Fibroblast of skin of left quadriceps (primary cell): Measurements from ENCODE around the gene CACNA1C.
A peak's percentile ranks its signal among the peaks of the same experiment; 100 is the strongest.
"Not testable (repeated sequence)": the region's sequence is repeated elsewhere in the genome, so short reads cannot be mapped to it uniquely, and the experiment has no call there.

ENCODE experiments used
- DNase-seq, 2 experiments: peaks; one replicate each; pipeline ENCODE4 v3.0.0-alpha.2; 2013; ENCODE audit warnings: low read depth in 2 of 2

Gene CACNA1C

GRCh38 chr12:2112401-2112800 lies 59.6 kb downstream of the CACNA1C start:
- DNase-seq, result no peak

- no peak for DNase-seq
Observed at GRCh38 chr12:2113119-2113912, 60.5 kb downstream of the CACNA1C start.

DNA sequence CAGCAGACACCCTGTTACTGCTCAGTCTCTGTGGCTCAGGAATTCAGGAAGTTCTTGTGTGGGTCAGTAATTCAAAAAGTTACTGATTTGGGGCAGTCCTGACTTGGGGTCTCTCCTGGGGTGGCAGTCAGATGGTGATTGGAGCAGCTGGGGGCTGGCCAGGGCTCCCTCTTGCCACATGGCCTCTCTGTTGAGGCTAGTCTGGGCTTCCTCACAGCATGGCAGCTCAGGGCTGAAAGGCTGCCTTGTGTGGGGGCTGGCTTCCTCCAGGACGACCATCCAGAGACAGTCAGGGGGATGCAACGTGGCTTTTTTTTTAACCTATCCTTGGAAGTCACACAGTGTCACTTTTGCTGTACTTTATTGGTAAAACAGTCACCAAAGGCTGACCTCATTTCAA lies 61.3 kb downstream of the CACNA1C start:
- DNase-seq, result no peak

DNA sequence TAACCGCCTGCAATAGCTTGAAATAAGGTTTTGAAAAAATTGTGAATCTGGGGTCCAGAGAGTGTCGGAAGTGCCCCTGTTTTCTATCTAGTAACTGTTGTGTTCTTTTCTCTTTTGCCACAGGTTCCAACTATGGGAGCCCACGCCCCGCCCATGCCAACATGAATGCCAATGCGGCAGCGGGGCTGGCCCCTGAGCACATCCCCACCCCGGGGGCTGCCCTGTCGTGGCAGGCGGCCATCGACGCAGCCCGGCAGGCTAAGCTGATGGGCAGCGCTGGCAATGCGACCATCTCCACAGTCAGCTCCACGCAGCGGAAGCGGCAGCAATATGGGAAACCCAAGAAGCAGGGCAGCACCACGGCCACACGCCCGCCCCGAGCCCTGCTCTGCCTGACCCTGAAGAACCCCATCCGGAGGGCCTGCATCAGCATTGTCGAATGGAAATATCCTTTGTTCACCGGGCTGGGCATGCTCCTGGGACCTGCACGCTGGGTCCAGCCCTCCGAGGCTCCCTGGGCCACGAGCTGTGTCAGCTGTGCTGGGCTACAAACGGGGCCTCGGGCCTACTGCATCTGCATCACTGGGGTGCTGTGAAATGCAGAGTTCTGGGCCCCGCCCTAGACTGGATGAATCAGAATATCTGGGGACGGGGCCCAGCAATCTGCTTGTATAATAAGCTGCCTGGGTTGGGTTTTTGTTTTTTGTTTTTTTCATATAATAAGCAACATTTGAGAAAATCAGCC lies 62.5 kb downstream of the CACNA1C start:
- DNase-seq, result no peak

GRCh38 chr12:2117541-2117940 lies 64.8 kb downstream of the CACNA1C start:
- DNase-seq, result no peak

DNA sequence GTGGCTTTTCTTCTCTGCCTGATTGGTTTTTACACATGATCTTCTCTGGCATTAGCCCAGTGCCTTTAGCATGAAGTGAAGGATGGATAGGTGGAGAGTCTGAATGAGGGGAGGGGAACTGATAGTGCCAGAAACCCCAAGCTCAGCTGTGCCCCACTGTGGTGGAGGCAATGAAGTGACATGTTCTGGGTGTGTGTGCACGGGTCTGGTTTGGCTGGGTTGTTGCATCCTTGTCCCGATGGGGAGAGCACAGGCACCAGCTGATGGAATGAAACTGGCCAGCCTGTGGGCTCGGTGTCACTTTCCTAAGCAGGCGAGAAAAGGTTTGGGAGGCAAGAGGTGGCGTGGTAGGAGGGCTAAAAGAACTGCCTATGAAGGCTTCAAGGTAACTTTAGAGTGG lies 65.3 kb downstream of the CACNA1C start:
- DNase-seq, result no peak

DNA sequence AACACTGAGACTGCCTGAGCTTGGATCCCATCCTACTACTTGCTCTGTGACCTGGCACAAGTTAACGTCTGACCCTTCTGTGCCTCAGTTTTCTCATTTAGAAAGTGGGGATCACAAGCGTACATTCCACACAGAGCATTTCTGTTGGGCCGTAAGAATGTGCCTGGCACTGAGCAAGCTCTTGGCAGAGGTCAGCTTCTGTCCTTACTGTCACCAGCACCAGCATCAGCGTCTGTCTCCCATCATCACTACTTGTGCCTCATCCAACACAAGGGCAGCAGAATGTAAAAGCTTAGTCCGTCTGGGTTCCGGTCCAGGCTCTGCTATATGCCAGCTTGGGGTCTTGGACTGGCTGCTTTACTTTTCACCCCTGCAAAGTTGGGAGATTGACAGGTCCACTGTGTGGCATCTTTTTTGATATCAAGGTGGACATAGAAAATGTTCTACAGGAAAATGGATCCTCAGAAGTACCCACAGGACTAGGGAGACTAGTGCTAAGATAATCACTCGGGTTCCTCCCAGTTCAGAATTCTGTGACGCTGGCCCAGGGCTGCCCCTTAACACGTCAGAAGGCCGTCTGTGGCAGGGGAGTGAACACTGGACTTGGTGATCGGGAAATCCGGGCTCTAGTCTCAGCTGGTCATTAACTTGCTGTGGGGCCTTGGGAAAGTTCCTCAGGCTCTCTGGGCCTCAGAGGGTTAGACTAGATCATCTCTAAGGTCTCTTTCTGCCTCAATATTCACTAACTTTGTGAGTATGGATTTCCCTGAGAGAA lies 65.9 kb downstream of the CACNA1C start:
- no peak for DNase-seq

DNA sequence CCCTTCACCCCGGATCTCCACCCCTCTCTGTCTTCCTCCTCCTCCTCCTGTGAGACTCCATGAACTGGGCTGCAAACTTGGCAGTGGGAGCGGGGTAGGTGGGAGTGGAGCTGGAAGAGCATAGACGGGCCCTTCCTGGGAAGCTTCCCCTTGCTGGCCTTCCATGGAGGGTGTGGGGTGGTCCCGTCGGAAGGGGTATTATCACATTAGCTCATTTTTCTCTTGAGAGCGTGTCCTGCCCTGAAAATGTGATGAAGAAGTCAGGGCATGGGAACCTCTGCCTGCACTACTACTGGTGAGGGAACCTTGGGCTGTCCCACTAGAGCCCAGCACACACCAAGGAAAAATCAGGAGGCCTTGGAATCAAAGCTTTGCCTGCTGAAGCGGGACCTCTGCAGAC lies 66.5 kb downstream of the CACNA1C start:
- no peak for DNase-seq

- no peak for DNase-seq
Observed at GRCh38 chr12:2120982-2121758, 68.4 kb downstream of the CACNA1C start.

- no peak for DNase-seq
Observed at GRCh38 chr12:2124466-2125023, 71.8 kb downstream of the CACNA1C start.

DNA sequence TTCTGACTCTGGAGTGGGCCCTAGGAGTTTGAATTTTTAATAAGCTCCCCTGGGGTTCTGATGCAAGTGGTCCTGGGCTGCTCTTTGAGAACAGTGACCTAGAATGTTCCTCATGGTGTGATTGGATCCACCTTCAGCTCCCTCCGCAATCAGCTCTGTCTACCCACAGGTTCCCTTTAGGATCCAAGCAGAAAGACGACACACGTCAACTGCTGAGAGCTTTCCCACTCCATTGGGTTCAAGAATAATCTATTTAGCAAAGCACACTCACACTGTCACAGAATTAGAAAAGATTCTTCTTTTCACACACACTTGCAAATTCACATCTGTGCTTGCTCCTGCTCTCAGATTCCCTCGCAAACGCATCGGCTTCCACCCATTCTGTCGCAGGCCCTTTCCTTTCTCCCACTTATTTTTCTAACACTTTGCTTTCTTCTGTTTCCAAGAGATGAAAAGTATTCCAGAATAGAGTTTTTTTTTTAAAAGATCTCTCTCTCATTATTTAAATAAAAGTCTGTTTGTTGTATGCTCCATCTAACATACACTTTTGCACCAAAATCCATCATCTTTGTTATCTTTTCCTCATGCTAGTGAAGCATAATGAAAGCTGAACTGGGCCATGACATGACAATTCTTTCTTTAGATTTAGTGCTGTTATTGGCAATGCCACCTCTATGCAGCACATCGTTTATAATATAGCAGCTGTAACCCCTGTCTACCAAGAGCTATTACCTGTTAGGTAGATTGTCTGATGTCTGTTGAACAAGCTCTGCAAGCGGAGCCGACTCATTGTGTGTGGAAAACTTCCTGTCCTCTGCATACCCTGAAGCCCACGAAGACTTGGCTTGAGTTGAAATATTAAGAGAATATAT lies 73.1 kb downstream of the CACNA1C start:
- DNase-seq, result no peak

DNA sequence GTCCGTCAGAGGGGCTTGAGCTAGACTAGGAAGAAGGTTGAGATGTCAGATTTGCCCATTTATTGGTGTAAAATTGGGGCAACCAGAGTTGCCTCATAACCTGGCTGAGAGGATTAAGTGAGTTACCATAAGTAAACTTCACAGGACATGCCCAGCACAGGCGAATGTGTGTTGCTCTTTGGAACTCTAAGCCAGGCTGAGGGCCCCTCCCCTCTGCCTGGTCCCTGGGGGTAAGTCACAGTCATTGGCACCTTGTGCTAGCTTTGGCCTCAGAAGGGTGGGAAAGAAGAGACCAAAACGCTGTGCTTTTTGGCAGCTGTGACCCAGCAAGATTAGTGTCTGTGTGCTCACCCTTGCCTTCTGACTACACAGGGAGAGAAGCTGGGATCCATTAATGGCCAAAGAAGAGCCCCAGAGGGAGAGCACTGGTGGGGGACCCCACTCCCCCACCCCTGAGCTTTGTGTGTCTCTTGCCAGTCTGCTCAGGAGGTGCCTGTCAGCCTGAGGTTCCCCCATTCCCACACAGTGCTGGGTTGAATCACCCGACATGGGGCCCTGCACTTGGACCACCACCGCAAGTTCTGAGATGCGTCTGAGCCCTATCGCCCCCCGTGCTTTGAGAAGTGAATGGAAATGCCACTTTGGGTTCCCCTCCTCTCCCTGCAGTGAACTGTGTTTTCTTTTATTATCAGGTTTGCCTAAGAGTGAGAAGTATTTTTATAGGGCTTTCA lies 74.1 kb downstream of the CACNA1C start:
- DNase-seq, result no peak

DNA sequence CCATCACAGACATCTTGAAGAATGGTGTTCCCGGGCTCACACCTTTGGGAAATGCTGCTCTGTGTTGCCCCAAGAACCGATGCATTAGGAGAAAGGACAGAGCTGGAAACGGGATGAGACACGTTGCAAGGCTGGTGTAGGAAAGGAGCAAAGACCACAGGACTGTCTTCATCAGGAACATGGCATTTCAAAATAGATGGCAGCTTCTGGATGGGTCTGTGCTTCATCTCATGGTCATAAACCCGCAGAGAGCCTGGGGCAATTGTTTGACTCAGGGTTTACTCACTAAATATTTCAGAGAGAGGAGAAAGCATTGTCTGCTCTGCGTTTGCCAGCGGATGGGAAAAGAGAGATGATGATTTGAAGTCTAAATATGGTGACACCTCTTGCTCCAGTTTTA lies 76.3 kb downstream of the CACNA1C start:
- peak; percentile 20 to 30 for DNase-seq

- not testable (repeated sequence) for DNase-seq
Observed at GRCh38 chr12:2135661-2136418, 83.1 kb downstream of the CACNA1C start.

DNA sequence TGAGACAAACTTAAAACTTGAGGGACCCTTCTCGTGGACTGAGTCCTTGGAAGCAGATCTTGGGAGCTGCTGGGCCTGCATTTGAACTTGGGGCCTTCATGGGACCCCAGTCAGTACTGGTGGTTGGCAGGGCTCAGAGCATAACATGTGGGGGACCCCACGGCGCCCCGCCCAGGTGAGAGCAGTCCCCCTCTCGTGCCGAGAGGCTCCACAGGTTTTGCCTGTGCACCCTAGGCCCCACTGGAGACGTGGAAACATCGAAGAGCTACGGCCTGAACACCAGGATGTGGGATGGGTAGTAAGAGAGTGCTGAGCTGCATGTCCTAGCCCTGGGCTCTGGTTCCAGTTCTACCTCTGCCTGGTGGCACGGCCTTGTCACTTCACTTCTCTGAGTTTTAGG lies 84.1 kb downstream of the CACNA1C start:
- DNase-seq, result no peak

GRCh38 chr12:2137711-2138110 lies 84.9 kb downstream of the CACNA1C start:
- DNase-seq, result no peak

GRCh38 chr12:2138294-2138693 lies 85.5 kb downstream of the CACNA1C start:
- DNase-seq, result no peak

DNA sequence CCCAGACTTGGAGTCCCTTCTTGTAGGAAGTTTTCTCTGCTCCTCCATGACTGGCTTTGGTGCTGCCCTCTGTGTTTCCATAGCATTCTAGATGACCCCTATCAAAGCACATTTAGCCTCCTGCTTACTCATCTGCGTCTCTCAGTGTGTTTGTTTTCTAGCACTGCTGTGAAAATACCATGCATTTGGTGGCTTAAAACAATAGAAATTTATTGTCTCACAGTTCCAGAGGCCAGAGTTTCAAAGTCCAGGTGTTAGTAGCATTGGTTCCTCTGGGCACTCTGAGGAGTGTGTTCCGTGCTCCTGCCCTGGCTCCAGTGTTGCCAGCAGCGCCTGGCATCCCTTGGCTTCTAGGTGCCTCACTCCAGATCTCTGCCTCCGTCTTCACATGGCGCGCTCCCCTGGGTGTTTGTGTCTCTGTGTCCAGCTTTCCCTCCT lies 86.1 kb downstream of the CACNA1C start:
- no peak for DNase-seq

- DNase-seq, result no peak
Observed at GRCh38 chr12:2139651-2140050, 86.9 kb downstream of the CACNA1C start.
